HG03457 (cell line): ENCODE data around the gene GCLC.
"Not testable (repeated sequence)": the region's sequence is repeated elsewhere in the genome, so short reads cannot be mapped to it uniquely, and the experiment has no call there.

ENCODE experiments used
- ATAC-seq: cut with Tn5 transposase; IDR thresholded peaks from one replicate; pipeline ENCODE4 v1.9.1; 2021; ENCODE audit warnings: moderate number of reproducible peaks; ENCODE audit not compliant: unreplicated experiment

The GCLC gene

DNA sequence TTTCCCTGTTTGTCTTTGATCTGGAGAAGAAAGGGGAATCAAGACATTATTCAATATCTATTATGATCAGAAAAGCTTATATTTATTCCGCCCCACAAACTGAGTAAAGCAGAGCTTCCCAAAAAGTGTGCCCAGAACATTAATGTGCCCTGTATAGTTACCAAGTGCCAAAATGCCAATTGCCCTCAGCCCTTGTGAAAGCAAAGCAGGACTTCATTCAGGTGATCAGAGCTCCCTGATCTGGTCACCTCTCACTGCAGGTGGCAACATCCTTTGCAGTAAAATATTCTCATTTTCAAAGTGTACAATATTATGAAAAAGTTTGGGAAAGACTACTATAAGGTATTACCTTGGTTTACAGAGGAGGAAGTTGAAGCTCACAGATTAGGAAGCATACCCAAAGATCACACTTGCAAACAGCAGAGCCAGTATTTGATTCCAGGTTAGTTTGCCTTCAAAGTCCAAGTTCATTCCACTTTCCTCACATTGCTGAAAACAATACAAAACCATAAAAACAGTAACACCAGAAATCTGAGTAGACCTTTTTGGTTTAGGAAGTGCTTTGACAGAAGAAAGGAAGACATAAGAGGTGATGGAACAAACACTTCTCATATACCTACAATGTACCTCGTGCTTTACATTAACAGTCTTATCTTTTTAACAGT lies 19.6 kb upstream of the GCLC start:
- no peak for ATAC-seq

DNA sequence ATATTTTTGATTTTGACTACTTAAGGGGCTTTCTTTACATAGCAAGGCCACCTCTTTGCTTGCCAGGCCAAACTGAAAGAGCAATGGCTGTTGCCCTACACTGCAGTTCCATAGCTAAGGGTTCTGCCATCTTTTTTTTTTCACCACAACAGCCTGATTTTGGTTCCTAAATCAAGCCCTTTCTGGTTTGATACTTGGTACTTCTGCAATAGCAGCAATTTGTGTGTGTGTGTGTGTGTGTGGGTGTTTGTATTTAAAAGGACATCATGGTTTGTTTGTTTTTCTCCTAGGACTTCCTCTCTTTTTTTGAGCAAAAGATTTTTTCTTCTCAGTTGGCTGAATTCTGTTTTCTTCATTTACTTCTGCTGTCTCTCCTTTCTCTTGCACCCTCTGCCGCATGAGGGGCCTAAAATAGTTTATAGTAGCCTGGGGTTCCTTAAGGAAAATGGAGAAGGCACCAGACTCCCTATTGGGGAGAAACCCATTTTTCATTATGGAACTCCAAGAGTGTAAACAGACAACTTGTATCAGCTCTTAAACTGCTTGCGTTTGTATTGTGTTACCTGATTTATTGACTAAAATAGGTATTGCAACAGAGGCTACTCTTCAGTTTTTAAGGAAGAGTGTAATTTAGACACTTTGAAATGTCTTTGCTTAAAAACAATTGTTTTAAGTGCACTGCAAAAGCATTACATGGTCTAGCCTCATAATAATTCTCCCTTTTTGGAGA lies 12.2 kb upstream of the GCLC start:
- no peak for ATAC-seq

DNA sequence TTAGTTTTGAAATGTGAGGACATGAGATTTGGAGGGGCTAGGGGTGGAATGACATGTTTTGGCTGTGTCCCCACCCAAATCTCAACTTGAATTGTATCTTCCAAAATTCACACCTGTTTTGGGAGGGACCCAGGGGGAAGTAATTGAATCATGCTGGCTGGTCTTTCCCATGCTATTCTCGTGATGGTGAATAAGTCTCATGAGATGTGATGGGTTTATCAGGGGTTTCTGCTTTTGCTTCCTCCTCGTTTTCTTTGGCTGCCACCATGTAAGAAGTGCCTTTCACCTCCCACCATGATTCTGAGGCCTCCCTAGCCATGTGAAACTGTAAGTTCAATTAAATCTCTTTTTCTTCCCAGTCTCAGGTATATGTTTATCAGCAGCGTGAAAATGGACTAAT lies 8.7 kb upstream of the GCLC start:
- ATAC-seq = not testable (repeated sequence)

DNA sequence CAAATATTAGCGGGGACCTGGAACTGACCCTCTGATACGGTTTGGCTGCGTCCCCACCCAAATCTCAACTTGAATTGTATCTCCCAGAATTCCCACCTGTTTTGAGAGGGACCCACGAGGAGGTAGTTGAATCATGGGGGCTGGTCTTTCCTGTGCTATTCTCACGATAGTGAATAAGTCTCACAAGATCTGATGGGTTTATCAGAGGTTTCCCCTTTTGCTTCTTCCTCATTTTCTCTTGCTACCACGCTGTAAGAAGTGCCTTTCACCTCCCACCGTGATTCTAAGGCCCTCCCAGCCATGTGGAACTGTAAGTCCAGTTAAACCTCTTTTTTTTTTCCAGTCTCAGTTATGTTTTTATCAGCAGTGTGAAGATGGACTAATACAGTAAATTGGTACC lies 6.8 kb upstream of the GCLC start:
- ATAC-seq = not testable (repeated sequence)

DNA sequence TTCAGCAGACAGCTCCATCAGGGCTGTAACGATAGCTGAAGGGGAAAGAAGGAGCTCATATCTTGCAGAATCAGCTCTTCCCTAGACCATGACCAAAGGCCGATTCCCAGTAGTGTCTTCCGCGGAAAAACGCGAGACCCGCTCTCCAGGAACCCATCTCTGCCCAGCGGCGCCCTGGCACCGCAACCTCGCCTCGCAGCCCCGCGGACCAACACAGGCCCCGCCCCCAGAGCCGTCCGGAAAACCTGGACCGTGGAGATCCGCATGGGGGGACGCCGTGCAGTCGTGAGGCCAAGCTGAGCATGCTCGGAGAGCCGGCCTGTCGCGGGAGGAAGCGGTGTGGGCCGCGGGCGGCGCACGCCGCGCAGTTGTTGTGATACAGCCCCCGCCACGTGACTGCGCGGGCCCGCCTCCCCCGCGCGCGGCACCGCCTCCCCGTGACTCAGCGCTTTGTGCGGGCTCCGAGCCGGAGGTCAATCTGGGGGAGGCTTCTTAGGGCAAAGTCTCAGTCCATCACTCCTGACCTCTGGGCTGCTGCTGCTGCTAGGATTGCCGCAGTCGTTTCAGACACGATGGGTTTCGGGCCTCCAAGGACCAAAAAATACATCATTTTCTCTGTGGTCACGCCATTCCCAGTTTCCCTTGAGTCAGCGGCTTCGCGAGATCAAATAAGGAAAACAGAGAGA lies 3.1 kb upstream of the GCLC start:
- peak; percentile 75 for ATAC-seq

DNA sequence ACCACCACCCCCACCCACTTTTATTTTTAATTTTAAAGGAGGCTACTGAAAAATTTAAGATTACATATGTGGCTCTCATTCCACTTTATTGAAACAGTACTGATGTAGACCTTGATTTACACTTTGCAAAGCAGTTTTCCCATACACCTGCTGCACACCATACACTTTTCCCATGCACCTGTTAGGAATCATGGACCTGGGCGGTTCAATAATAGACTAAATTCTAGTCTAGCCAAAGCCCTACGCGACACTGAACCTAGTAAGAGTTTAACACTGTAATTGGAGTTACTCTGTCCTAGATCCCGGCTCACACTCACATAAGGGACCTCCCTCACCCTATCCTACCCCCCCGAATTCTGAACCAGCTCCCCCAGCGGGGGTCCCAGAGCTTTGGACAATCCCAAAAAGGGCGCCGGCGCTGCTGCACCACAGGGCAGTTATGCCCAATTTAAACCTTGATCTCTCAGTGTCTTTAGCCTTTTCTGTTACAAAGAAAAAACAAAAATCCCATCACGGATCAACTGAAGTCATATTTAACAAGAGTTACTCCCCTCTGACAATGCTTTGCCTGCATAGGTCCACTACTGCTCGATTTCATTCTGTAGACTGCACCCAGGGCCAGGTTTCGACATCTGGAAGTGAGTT lies 2.4 kb upstream of the GCLC start:
- ATAC-seq = no peak

DNA sequence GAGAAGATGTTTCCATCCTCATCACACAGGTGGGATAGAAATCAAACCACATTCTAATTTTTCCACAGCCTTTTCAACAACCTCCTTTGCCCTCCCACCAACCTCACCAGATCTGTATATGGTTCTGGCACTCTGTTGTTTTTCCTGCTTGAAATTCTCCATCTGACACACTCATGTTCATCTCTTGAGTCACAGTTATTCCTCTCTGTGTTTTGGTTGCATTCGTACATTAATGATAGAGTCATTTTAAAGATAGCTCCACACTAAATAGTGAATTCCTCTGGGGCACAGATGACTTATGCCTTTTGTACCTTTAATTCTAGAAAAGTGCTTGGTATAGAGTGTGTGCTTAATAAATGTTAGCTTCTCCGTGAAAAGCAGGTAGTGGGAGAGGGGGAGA lies 1.4 kb upstream of the GCLC start:
- no peak for ATAC-seq

DNA sequence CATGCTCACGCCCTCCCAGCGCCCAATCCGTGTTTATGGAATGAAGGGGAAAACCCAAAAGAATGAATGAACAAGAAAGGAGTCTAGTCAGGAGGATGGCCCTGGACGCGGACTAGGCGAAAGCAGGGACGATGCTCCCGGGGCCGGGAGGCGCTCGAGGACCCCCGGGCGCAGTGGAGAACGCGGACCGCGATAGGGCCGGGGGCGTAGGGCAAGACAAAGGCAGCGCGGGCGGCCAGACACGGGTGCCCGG lies 758 bp downstream of the GCLC start:
- no peak for ATAC-seq

DNA sequence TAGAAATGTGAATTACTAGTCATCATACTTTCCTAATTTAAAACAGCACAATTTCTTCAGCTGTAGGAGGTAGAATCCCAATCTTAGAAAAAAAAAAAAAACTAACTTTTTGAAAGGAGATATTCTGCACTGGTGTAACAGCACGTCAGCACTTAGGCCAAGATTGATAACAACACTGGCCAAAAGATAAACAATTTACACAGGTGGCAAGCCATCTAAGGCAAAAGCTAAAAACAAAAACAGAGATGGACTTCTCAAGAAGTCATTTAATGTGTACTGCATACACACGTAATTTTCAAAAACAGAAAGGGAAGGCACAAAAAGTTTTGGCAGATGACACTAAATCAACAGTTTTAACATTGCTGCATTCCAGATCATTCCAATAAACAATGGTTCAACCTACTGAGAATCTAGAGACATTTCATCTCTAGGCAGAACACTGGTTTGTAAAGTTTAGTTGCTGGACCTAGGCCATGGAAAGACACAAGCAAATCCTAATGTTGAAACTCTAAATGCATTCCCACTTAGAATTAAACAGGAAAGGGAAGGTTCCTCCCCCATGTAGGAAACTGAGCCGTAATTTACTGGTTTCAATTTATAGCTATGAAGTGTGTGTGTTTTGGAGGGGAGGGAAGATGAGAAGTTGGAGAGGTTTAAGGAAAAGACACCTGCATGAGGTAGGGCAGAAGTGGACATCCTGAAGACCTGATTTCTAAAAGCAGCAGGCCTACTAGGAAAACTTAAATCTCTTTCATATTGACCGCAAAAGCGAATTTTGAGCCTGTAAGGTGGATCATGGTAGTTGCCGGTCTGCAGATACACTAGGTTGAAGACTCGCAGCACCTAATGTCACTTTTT lies 1.3 kb downstream of the GCLC start:
- ATAC-seq = no peak

DNA sequence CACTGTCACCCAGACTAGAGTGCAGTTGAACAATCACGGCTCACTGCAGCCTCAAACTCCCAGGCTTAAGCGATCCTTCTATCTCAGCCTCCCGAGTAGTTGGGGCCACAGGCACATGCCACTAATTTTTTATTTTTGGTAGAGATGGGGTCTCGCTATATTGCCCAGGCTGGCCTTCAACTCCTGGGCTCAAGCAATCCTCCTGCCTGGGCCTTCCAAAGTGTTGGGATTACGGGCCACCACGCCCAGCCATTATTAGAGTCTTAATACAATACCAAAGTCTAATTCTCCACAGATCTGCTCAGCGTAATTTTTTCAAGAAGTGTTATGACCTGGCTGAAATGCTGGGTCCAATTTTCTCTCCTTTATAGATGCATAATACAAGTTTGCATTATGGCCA lies 3.0 kb downstream of the GCLC start:
- ATAC-seq = no peak

DNA sequence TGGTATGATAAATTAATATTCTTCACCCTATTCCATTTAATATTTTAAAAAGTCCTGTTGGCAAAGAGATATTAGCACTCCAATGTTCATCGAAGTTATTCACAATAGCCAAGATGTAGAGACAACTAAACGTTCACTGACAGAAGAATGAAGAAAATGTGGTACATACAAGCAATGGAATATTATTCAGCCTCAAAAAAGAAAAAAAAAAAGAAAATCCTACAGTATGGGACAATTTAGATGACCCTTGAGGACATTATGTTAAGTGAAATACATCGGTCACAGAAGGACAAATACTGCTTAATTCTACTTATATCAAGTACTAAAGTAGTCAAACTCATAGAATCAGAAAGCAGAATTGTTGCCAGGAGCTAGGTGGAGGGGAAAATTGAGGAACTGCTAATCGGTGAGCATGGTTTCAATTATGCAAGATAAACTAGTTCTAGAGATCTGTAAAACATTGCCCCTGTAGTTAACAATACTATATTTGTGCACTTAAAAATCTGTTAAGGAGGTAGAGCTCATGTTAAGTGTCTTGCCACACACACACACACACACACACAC lies 4.7 kb downstream of the GCLC start:
- ATAC-seq = no peak

DNA sequence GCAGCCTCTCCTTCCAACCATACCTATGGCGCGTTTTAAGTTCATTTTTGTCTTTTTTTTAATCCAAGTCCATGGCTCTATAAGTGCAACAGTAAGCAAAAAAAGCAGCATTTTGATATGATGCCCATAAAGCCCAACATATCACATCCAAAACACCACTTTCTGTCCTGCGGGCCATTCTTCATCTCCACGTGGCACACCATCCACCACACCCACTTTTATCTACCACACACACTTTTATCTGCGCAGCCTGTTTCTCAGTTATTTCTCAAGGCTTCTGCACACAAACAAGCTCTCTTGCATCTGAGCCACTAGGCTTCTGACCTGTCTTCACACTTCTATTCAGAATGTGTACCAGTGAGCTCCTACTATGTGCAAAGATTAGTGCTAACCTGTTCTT lies 5.3 kb downstream of the GCLC start:
- no peak for ATAC-seq

DNA sequence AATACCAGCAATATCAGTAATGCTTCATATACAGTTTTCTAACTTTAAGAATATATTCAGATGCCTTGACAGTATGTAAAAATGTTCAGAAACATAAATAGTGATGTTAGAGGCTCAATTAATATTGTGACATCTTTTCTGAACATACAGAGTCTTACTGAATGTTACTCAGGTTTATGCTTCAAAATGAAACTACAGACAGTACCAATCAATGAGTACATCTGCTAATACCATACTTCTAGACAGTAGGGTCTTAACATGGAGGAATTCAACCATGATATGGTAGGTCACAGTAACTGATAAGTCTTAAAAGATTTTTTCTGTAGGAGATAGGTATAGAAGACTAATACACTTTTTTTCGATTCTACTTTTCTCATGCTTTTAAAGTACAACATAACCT lies 8.3 kb downstream of the GCLC start:
- ATAC-seq = no peak

DNA sequence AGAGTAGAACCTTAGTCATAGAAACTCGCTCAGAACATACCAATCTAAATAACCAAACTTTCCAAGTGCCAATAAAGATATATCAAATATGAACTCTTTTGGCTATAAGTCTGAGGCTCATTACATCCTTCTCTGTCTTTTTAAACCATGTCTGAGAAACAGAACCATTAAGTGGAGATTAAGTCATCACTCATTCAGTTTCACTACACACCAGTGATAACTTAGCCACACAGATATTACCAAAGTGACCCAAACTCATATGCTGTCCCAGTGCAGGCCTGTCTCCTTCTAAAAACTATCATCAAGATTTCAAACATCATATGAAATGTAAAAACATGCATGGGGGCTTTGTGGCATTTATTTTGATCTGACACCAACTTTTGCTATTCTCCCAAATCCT lies 12.0 kb downstream of the GCLC start:
- no peak for ATAC-seq

DNA sequence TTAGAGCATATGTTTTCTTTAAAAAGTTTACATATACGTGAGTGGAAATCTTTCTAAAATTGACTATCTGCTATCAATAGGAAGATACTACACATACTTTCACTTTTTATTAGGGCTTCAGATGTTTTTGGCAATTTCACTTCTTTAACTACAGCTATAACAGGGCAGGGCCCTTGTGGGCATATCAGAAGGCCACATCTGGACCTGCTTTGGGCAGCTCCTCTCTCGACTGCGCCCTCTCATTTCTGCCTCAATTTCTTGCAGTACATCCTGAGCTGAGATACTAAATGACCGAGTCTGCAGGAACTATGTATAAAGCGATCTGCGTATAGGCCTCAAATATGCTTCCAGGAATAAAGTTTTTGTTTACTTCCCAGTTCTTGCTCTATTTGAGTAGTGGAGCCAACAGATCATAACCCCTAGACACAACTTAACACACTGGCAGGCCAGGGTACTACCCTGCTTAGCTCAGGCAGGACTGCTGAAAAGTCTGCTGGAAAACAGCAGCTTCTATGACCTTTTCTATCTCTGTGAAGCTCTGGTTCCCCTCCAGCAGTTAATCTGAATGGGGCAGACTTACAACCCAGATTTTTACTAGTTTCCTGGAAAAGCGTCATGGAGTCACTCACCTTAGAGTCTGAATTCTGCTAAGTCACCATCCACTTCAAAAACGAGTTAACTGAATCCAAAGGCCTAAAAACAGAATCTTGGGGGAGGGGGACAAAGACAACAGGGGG lies 12.7 kb downstream of the GCLC start:
- no peak for ATAC-seq

DNA sequence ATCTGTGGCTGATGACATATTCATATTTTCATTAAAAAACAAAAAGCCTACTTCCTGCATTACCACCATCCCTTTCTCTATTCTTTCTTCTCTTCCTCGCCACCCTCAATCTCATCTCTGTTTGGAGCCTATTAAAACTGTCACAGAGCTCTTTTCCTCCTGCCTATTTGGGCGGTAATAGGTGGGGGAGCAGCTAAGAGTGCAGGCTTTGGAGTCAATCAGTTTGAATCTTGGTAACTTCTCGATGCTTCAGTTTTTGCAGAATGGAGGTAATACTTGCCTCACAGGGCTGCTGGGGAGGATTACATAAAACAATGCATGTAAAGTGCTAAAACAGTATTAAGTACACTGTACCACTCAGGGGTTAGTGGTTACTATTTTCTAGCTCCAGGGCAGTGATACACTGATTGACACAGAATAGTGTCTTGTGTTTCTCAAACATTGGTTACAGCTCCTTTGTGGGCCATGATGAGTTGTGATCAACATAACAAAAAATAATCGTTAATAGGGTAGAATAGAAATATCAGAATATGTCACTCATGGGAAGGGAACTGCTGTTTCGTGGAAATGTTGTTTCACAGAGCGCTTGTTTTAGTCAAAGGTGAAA lies 14.0 kb downstream of the GCLC start:
- no peak for ATAC-seq

DNA sequence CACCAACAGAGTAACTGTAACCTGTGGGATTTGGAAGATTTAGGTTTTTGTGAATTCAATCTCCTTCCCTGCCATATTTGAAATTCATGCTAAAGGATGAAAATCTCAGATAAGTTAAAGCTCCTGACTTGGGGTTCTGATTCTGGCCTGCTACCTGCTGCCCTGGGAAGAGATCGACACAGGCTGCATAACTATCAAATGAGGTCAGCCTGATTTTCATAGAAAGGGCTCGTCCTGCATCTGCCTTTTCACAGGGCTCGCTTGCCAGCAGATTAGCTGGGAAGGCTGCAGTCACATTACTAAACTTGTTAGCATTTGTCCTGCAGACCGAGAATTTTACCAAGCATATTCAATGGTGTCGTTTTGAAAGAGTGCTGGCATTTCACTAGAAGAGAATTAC lies 14.6 kb downstream of the GCLC start:
- ATAC-seq = no peak

DNA sequence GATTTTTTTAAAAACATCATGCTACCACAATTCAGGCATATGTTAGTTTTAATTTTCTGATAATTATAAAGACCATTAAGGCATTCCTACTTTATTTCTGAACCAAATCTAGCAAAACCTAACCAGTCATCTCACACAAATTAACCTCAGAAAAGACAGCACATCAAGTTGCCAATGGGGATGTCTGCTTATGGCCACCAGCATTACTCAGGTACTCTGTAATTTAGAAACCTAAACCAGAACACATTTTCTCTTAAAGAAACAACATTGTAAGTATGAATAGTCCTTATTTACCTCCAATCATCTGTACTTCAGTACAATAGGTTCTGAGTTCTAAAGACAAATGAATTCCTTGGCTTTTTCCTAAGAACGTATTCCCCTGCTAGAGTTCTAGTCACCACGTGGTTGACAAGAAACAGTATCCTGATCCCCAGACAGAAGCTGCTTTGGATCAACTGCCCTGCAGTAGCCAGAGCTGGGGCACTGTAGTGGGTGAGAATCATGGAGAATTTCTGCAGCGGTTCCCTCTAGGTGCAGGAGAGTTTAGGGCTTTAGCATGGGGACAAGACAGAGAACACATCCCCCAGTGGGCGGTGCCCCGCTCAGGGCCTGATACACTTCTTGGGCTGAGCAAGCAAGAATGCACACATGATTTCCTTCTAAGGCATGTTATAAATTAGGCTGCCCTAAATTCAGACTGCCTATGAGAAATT lies 15.4 kb downstream of the GCLC start:
- ATAC-seq = no peak

DNA sequence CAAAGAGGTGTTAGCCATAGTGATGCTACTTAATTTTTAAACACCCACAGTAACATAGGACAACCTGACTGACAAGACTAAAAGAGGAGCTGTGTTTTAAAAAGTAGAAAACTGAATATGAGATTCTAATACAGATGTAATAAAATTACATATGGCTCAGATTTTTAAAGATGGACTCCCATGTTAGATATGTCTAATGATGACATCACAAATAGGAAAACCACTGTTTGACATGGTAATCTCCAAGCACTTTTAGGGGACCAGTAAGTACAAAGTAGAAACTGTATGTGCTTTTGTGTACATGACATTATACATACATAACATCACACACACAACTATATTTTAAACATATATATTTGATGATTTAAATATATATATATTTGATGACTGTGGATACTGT lies 16.8 kb downstream of the GCLC start:
- ATAC-seq = no peak
